HFF-Myc (cell line): ENCODE data around the gene SNTG2.

ENCODE experiments used
- DNase-seq: peaks from one replicate; pipeline ENCODE4 v3.0.0-alpha.2; 2011; ENCODE audit warnings: low read depth; ENCODE audit errors: extremely low read depth
- H3K4me3 ChIP-seq: replicated peaks from 2 replicates; pipeline ENCODE4 v1.5.1; 2011; ENCODE audit warnings: low read depth, mild to moderate bottlenecking, control low read depth, low read length
- TF ChIP-seq, protein P1 (sequence below): IDR thresholded peaks from 2 replicates; pipeline ENCODE4 v1.5.1; 2012; ENCODE audit warnings: mild to moderate bottlenecking, low read depth, low read length, control low read depth; ENCODE audit errors: missing control alignments

Gene SNTG2

GRCh38 chr2:943461-943797, 7.2 kb upstream of the SNTG2 start:
- no peak overlapping the region for H3K4me3 ChIP-seq
- TF ChIP-seq, protein P1, sequence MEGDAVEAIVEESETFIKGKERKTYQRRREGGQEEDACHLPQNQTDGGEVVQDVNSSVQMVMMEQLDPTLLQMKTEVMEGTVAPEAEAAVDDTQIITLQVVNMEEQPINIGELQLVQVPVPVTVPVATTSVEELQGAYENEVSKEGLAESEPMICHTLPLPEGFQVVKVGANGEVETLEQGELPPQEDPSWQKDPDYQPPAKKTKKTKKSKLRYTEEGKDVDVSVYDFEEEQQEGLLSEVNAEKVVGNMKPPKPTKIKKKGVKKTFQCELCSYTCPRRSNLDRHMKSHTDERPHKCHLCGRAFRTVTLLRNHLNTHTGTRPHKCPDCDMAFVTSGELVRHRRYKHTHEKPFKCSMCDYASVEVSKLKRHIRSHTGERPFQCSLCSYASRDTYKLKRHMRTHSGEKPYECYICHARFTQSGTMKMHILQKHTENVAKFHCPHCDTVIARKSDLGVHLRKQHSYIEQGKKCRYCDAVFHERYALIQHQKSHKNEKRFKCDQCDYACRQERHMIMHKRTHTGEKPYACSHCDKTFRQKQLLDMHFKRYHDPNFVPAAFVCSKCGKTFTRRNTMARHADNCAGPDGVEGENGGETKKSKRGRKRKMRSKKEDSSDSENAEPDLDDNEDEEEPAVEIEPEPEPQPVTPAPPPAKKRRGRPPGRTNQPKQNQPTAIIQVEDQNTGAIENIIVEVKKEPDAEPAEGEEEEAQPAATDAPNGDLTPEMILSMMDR, result no peak
- DNase-seq, result no peak

GRCh38 chr2:943821-944220, 6.8 kb upstream of the SNTG2 start:
- TF ChIP-seq, protein P1, result no peak
- no peak for DNase-seq
- no peak overlapping the region for H3K4me3 ChIP-seq

DNA sequence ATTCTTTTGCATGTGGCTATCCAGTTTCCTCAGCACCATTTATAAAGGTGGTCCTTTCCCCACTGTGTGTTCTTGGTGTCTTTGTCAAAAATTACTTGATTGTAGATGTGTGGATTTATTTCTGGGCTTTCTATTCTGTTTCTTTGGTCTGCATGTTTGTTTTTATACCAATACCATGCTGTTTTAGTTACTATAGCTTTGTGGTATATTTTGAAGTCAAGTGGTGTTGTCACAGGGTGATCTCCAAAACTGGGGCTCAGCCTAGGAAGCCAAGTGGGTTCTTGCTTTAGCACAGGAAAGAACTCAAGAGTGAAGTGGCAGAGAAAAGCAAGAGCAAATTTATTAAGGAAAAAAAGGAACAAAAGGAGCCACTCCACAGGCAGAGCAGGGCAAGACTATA, 6.0 kb upstream of the SNTG2 start:
- DNase-seq, result no peak
- no peak overlapping the region for H3K4me3 ChIP-seq
- TF ChIP-seq, protein P1, result no peak

DNA sequence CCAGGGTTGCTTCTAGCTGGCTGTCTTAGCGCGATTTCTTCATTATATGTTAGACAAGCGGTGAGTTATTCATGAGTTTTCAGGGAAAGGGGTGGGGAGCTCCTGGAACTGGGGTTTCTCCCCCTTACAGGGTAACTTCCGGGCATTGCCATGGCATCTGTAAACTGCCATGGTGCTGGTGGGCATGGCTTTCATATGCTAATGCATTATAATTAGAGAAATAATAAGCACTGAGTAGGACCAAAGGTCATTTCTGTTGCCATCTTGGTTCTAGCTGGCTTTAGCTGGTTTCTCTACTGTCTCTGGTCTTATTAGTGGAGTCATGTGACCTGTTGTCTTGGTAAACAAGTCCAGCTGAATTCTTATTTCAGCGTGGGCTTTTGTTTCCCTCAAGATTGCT, 5.5 kb upstream of the SNTG2 start:
- TF ChIP-seq, protein P1, result no peak
- H3K4me3 ChIP-seq, result no peak overlapping the region
- DNase-seq, result no peak

DNA sequence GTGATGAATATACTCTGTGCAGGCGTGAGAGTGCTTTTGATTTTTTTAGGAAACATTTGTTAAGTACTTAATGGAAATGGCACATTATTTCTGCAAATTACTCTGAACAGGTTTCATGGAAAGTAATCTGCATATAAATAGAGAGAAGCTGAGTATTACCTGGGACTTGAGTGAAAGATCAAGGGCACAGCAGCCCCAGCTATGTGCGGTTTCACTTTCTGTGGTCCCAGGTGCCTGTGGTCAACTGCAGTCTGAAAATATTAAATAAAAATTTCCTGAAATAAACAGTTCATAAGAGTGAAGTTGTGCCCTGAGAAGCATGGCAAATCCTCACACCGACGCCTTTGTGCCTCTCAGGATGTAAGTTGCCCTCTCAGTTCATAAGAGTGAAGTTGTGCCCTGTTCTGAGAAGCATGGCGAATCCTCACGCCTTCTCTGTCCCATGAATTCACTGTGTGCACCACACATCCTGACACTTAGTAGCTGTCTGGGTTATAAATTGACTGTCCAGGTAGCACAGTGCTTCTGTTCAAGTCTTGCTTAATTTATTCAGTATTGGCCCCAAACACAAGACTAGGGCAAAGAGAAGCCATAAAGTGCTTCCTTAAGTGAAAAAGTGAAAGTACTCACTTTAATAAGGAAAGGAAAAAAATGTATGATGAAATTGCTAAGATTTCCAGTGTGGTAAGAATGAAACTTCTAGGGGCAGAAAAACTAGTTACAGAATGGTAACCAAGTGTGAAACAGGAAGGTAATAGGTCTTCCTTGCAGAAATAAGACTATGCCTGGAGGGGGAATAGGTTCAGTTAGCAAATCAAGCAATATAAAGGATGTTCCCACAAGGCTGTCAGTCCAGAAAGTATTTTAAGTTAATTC, 4.3 kb upstream of the SNTG2 start:
- no peak overlapping the region for H3K4me3 ChIP-seq
- DNase-seq, result no peak
- TF ChIP-seq, protein P1, result no peak

DNA sequence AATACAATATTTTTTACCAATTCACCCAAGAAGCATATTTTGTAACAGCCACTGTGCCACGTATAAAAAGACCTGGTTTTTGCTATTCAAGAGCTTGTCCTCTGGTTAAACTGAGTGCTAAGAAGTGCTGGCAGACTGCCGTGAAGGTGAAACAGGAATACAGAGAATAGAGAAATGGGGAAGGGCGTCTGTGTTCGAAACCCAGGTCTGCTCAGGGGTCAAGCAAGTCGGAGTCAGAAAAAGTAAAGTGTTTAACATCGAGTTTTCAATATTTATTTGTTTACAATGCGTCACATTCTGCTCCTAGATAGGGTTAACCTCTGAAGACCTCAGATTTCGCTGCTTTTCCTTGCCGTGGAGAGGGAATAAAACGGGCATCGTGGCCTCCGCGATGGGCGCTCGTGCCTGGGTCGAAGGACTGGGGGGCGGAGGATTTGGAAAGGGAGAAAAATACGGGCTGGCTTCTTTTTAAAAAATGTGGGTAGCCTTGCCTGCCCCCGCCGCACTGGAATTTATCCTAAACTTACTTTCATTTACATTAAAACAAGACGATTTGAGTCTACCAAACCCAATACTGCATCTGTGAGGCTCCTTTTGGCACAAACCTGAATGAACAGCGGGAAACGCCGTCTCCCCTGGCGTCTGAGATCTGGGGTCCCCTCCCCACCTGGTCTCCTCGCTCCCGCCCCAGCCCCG, 1.1 kb upstream of the SNTG2 start:
- peak overlapping the region; percentile 11; the same call in 1 of the 2 replicates for H3K4me3 ChIP-seq
- TF ChIP-seq, protein P1, result no peak
- no peak for DNase-seq
